GM12878 (cell line): ENCODE measurements around the gene MRPS25. TPM values are rescaled to one million over a fixed set of nuclear protein-coding genes. Genes with fewer than 3 reads are reported as not detected.

Source experiments
- ATAC-seq: fragments of 200-7000 bp; cut with Tn5 transposase; 3 replicates; pipeline ENCODE4 v1.9.1; 2020; ENCODE audit warnings: mild to moderate bottlenecking, moderate library complexity
- BruUV-seq: library from RNA; stranded (reverse); fragments of 400-500 nt; replicated peaks from 2 replicates; lab custom pipeline; 2021; lab: Mats Ljungman, UMichigan
- CTCF ChIA-PET: fragments of 300-600 bp; sonication (Branson Sonifier 250); formaldehyde crosslinking; extraction: SDS; loops from one replicate; lab custom pipeline; 2021; ENCODE audit warnings: inconsistent platforms; lab: Yijun Ruan, JAX
- POLR2A ChIA-PET: fragments of 350-600 bp; formaldehyde crosslinking; extraction: SDS; loops from one replicate; lab custom pipeline; 2021; ENCODE audit warnings: inconsistent platforms; lab: Charles Lee
- RAD21 ChIA-PET: fragments of 300-600 bp; sonication (Branson Sonifier 250); formaldehyde crosslinking; loops from one replicate; lab custom pipeline; 2023; ENCODE audit warnings: antibody characterized with exemption; ENCODE audit not compliant: unreplicated experiment; lab: Charles Lee
- SMC1A ChIA-PET: fragments of 300-600 bp; sonication (Branson Sonifier 250); formaldehyde crosslinking; loops from one replicate; lab custom pipeline; 2023; ENCODE audit not compliant: unreplicated experiment, uncharacterized antibody; lab: Charles Lee
- DNase-seq: peaks from one replicate; pipeline ENCODE4 v3.0.0-alpha.2; 2011; ENCODE audit warnings: low read depth, low spot score
- FAIRE-seq: peaks from 3 replicates; lab custom pipeline; 2011; peaks lifted over from hg19 to GRCh38; lab: Jason Lieb, UNC
- H2AFZ ChIP-seq: 2 replicates; pipeline ENCODE4 v1.6.0; 2011; ENCODE audit warnings: low read depth, low read length, control low read depth; ENCODE audit not compliant: control insufficient read depth
- H3K27ac ChIP-seq: 2 replicates; pipeline ENCODE4 v1.5.1; 2011; ENCODE audit warnings: control low read depth; ENCODE audit not compliant: control insufficient read depth, insufficient read depth
- H3K27me3 ChIP-seq, 2 experiments: replicated peaks in 1 of 2; 2 replicates each; pipeline versions ENCODE4 v1.6.0 to v1.6.1; 2011; ENCODE audit warnings: low read length in 1 of 2; ENCODE audit not compliant: control insufficient read depth in 2 of 2, insufficient read depth in 2 of 2
- H3K36me3 ChIP-seq, 2 experiments: 2 replicates each; pipeline ENCODE4 v1.5.1; 2011; ENCODE audit warnings: low read length in 1 of 2; ENCODE audit not compliant: control insufficient read depth in 2 of 2, insufficient read depth in 2 of 2
- H3K4me1 ChIP-seq: 2 replicates; pipeline ENCODE4 v1.6.1; 2011; ENCODE audit warnings: mild to moderate bottlenecking, low read length, moderate library complexity, mixed read lengths; ENCODE audit not compliant: control insufficient read depth, insufficient read depth
- H3K4me2 ChIP-seq: 2 replicates; pipeline ENCODE4 v1.6.0; 2011; ENCODE audit warnings: control low read depth; ENCODE audit not compliant: control insufficient read depth, insufficient read depth
- H3K4me3 ChIP-seq: fragments of 200-600 bp; sonication (generic); 2 replicates; pipeline ENCODE4 v1.5.1; 2016
- H3K79me2 ChIP-seq: 2 replicates; pipeline ENCODE4 v1.6.0; 2011; ENCODE audit warnings: low read length; ENCODE audit not compliant: control insufficient read depth, insufficient read depth
- H3K9ac ChIP-seq: 2 replicates; pipeline ENCODE4 v1.8.0; 2011; ENCODE audit warnings: low read length, control low read depth, mixed read lengths; ENCODE audit not compliant: control insufficient read depth, insufficient read depth
- H3K9me3 ChIP-seq: replicated peaks from 3 replicates; pipeline ENCODE4 v1.5.1; 2011; ENCODE audit warnings: mild to moderate bottlenecking, low read length; ENCODE audit not compliant: control insufficient read depth, insufficient read depth
- H4K20me1 ChIP-seq: 2 replicates; pipeline ENCODE4 v1.6.0; 2011; ENCODE audit not compliant: control insufficient read depth, insufficient read depth
- CTCF ChIP-seq, 3 experiments: IDR thresholded peaks in 2 of 3; conservative IDR thresholded peaks in 1 of 3; 2 replicates each; pipeline ENCODE4 v1.5.1; 2011; ENCODE audit warnings: low read depth in 3 of 3, low read length in 3 of 3, mild to moderate bottlenecking in 3 of 3, control low read depth in 2 of 3, moderate library complexity in 2 of 3, inconsistent platforms in 1 of 3, mixed read lengths in 1 of 3; ENCODE audit not compliant: control insufficient read depth in 2 of 3, insufficient read depth in 1 of 3; ENCODE audit errors: extremely low read depth in 1 of 3
- E2F4 ChIP-seq: IDR thresholded peaks from 2 replicates; pipeline ENCODE4 v1.6.1; 2012; ENCODE audit warnings: low read depth, low read length, improper control_type of control experiment
- FOXM1 ChIP-seq: IDR thresholded peaks from 2 replicates; pipeline ENCODE4 v1.6.1; 2012; ENCODE audit warnings: low read depth, mild to moderate bottlenecking, inconsistent platforms, low read length, moderate library complexity
- HDAC6 ChIP-seq: fragments of 200-600 bp; sonication (generic); IDR thresholded peaks from one replicate; pipeline ENCODE4 v1.8.0; 2017; ENCODE audit warnings: antibody characterized with exemption; ENCODE audit not compliant: unreplicated experiment
- IKZF1 ChIP-seq: fragments of 450-650 bp; conservative IDR thresholded peaks from 2 replicates; pipeline ENCODE4 v1.6.1; 2017; ENCODE audit warnings: antibody characterized with exemption, mild to moderate bottlenecking
- IRF4 ChIP-seq: IDR thresholded peaks from 2 replicates; pipeline ENCODE4 v1.6.1; 2011; ENCODE audit warnings: low read depth, low read length
- IRF5 ChIP-seq: fragments of 450-650 bp; IDR thresholded peaks from 2 replicates; pipeline ENCODE4 v1.6.1; 2017; ENCODE audit warnings: borderline replicate concordance
- KDM1A ChIP-seq: fragments of 200-600 bp; sonication (generic); IDR thresholded peaks from 2 replicates; pipeline ENCODE4 v1.6.1; 2016; ENCODE audit warnings: borderline replicate concordance
- MEF2B ChIP-seq: fragments of 450-650 bp; IDR thresholded peaks from 2 replicates; pipeline ENCODE4 v1.6.1; 2018; ENCODE audit warnings: mild to moderate bottlenecking, moderate library complexity; ENCODE audit not compliant: partially characterized antibody, poor library complexity, severe bottlenecking
- MYC ChIP-seq: IDR thresholded peaks from 2 replicates; pipeline ENCODE4 v1.6.1; 2011; ENCODE audit warnings: mild to moderate bottlenecking, low read length, moderate library complexity, inconsistent platforms; ENCODE audit not compliant: insufficient read depth, insufficient replicate concordance, insufficient read length, severe bottlenecking
- PAX5 ChIP-seq: IDR thresholded peaks from 2 replicates; pipeline ENCODE4 v1.6.1; 2011; ENCODE audit warnings: low read depth, low read length, borderline replicate concordance
- PAX8 ChIP-seq: fragments of 450-650 bp; IDR thresholded peaks from 2 replicates; pipeline ENCODE4 v1.6.1; 2017; ENCODE audit warnings: mild to moderate bottlenecking, moderate library complexity
- RELB ChIP-seq: fragments of 450-650 bp; IDR thresholded peaks from 2 replicates; pipeline ENCODE4 v1.6.1; 2017; ENCODE audit warnings: low read depth, mild to moderate bottlenecking, moderate library complexity
- RUNX3 ChIP-seq: IDR thresholded peaks from 2 replicates; pipeline ENCODE4 v1.6.1; 2012; ENCODE audit warnings: low read length, inconsistent platforms
- SIX5 ChIP-seq: IDR thresholded peaks from 2 replicates; pipeline ENCODE4 v1.6.1; 2011; ENCODE audit warnings: mild to moderate bottlenecking, low read depth, low read length, moderate library complexity; ENCODE audit not compliant: severe bottlenecking
- TARDBP ChIP-seq: IDR thresholded peaks from 2 replicates; pipeline ENCODE4 v1.6.1; 2016; ENCODE audit warnings: borderline replicate concordance
- ZBTB33 ChIP-seq: fragments of 450-650 bp; IDR thresholded peaks from 2 replicates; pipeline ENCODE4 v1.6.1; 2017; ENCODE audit warnings: mild to moderate bottlenecking
- WGBS: methylation state at CpG from one replicate; pipeline ENCODE4 v1.1.6; 2016; ENCODE audit warnings: low lambda C conversion rate; ENCODE audit not compliant: insufficient replicate concordance, insufficient coverage; ENCODE audit errors: missing lambda C conversion rate; 5-methylcytosine and 5-hydroxymethylcytosine counted together
- in situ Hi-C: fragments of 300-500 bp; cut with MboI; formaldehyde crosslinking; loops from 9 replicates; pipeline ENCODE4 v1.14.3; 2018; ENCODE audit warnings: mixed read lengths
- intact Hi-C: fragments of 100-400 bp; cut with micrococcal nuclease; formaldehyde crosslinking; loops from one replicate; pipeline ENCODE4 v1.14.2; 2022; ENCODE audit not compliant: unreplicated experiment
- polyA plus RNA-seq, 11 experiments: library from polyadenylated mRNA; depleted of rRNA in 4 of 11; unstranded in 6 of 11; stranded (reverse) in 5 of 11; fragments of >200 nt; fragmentation: Nextera tagmentation in 4 of 11; fragmentation: Illumina TruSeq in 1 of 11; extraction: Ambion mirVana in 4 of 11; extraction: Trizol in 1 of 11; gene quantifications; 1 replicate in 1 of 11; 2 replicates in 10 of 11; pipeline versions ENCODE4 v1.2.1 to v1.2.3, GENCODE V29; 2011 to 2016; ENCODE audit warnings: inconsistent platforms in 2 of 11, missing spikeins in 2 of 11, low read depth in 1 of 11
- total RNA-seq, 4 experiments: library from RNA; depleted of rRNA in 3 of 4; stranded (reverse); fragments of >200 nt in 3 of 4; fragmentation: Illumina TruSeq in 1 of 4; extraction: Trizol in 1 of 4; gene quantifications; 2 replicates each; pipeline versions ENCODE4 v1.2.1 to v1.2.3, GENCODE V29; 2013 to 2021

MRPS25 gene
- total and polyA plus RNA-seq, 10 of the 15 experiments (the other 5 are each of a cell fraction or from before 2014, with no cell fraction given): 17.0 to 114 (median 62.2) TPM

- no peak for DNase-seq
- ATAC-seq: no peak
- H3K36me3 ChIP-seq: peaks cover 30 to 70% of the 10 kb centered on the region in 2 experiments
- no TSS peak for BruUV-seq
- H3K9ac ChIP-seq: no peak overlapping the region
- in situ Hi-C loops (no loop called here), intact Hi-C loops (no loop called here)
- POLR2A ChIA-PET: no interaction called here
- no peak overlapping the region for H3K27ac ChIP-seq
- H3K4me3 ChIP-seq: no peak overlapping the region
- H2AFZ ChIP-seq: no peak overlapping the region
- H3K79me2 ChIP-seq: no peaks in the 10 kb centered on the region
- H4K20me1 ChIP-seq: no peaks in the 10 kb centered on the region
- peaks cover 9% of the 10 kb centered on the region for H3K4me1 ChIP-seq
- RAD21 ChIA-PET: no interaction called here
- WGBS: 84% methylated on average over 3 of the region's 3 CpGs
- no peaks in the 10 kb centered on the region for H3K9me3 ChIP-seq
- no peaks in the 10 kb centered on the region for H3K27me3 ChIP-seq
- SMC1A ChIA-PET: interaction anchor here (1.1 kb wide), 1 partner anchor 8 kb away, joined by 3 read pairs; no protein-coding TSS in a partner anchor
- CTCF ChIA-PET: interaction anchor here (1.1 kb wide), 1 partner anchor 84 kb away, joined by 3 read pairs; no protein-coding TSS in a partner anchor
- H3K4me2 ChIP-seq: no peak overlapping the region
- no peak for FAIRE-seq
- TF ChIP-seq IRF5: no peak
- no peak for TF ChIP-seq RUNX3
- TF ChIP-seq PAX5: no peak
- no peak for TF ChIP-seq PAX8
- TF ChIP-seq ZBTB33: no peak
- TF ChIP-seq RELB: no peak
- TF ChIP-seq HDAC6: no peak
- TF ChIP-seq MYC: no peak
- TF ChIP-seq KDM1A: no peak
- no peak for TF ChIP-seq SIX5
- no peak for TF ChIP-seq FOXM1
- no peak for TF ChIP-seq TARDBP
- TF ChIP-seq IRF4: no peak
- no peak for TF ChIP-seq E2F4
- no peak for TF ChIP-seq CTCF (IDR thresholded peaks at IDR 0.05 in 2 of 3, conservative IDR thresholded peaks at IDR 0.05 in 1 of 3; ENCODE audit: control insufficient read depth in 2 of 3, extremely low read depth in 1 of 3, insufficient read depth in 1 of 3, low read depth in 3 of 3, low read length in 3 of 3)
- no peak for TF ChIP-seq MEF2B
- TF ChIP-seq IKZF1: no peak
These were observed 22.2 kb downstream of the MRPS25 start for GRCh38 chr3:15042936-15043335.
